PC-9 (cell line): Measurements from ENCODE around the gene TRIP11.

ENCODE experiments used
- EZH2 ChIP-seq: fragments of 200-600 bp; sonication (generic); IDR thresholded peaks from 2 replicates; pipeline ENCODE4 v1.8.0; 2017; ENCODE audit warnings: antibody characterized with exemption, low read depth
- TF ChIP-seq, protein P1 (sequence below): fragments of 200-600 bp; sonication (generic); conservative IDR thresholded peaks from 2 replicates; pipeline ENCODE4 v1.6.1; 2017; ENCODE audit warnings: mixed run types, antibody characterized with exemption, mild to moderate bottlenecking, moderate library complexity

DNA sequence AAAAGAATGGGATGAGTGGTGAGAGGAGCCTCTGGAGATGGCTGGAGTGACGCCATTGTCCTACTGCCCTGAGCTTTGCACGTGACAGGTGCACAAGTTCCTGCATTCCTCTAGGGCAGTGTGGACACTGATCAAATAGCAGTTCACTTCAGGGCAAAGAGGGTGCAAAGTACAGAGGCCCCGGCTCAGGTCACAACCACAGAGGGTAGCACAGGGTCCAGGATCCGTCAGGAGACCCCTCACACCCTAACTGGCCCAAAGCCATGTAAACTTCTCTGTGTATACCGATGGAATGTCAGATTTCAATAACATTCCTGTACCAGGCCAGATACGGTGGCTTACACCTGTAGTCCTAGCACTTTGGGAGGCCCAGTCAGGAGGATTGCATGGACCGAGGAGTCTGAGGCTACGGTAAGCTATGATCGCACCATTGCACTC is 82.0 kb downstream of the TRIP11 start:
- no peak for TF ChIP-seq EZH2
- TF ChIP-seq, protein P1, sequence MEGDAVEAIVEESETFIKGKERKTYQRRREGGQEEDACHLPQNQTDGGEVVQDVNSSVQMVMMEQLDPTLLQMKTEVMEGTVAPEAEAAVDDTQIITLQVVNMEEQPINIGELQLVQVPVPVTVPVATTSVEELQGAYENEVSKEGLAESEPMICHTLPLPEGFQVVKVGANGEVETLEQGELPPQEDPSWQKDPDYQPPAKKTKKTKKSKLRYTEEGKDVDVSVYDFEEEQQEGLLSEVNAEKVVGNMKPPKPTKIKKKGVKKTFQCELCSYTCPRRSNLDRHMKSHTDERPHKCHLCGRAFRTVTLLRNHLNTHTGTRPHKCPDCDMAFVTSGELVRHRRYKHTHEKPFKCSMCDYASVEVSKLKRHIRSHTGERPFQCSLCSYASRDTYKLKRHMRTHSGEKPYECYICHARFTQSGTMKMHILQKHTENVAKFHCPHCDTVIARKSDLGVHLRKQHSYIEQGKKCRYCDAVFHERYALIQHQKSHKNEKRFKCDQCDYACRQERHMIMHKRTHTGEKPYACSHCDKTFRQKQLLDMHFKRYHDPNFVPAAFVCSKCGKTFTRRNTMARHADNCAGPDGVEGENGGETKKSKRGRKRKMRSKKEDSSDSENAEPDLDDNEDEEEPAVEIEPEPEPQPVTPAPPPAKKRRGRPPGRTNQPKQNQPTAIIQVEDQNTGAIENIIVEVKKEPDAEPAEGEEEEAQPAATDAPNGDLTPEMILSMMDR, result no peak
